Muscle of back (tissue), 11 donors: ENCODE measurements around the gene SLC22A16. TPM values are rescaled to one million over a fixed set of nuclear protein-coding genes. Genes with fewer than 3 reads are reported as not detected.
A peak's percentile ranks its signal among the peaks of the same experiment; 100 is the strongest.

Experiments
- DNase-seq, 3 donors: peaks; one replicate each; pipeline versions ENCODE4 v3.0.0 to v3.0.0-alpha.2; 2013
- polyA plus RNA-seq, 10 donors: library from polyadenylated mRNA; unstranded; fragments of 120-200 nt; gene quantifications; one replicate each; pipeline ENCODE4 v1.2.1, GENCODE V29; 2013; ENCODE audit not compliant: insufficient read length in 10 of 10

Gene SLC22A16
- polyA plus RNA-seq, 10 donors: 0.11 to 0.59 (median 0.43) TPM; not detected in 3

DNA sequence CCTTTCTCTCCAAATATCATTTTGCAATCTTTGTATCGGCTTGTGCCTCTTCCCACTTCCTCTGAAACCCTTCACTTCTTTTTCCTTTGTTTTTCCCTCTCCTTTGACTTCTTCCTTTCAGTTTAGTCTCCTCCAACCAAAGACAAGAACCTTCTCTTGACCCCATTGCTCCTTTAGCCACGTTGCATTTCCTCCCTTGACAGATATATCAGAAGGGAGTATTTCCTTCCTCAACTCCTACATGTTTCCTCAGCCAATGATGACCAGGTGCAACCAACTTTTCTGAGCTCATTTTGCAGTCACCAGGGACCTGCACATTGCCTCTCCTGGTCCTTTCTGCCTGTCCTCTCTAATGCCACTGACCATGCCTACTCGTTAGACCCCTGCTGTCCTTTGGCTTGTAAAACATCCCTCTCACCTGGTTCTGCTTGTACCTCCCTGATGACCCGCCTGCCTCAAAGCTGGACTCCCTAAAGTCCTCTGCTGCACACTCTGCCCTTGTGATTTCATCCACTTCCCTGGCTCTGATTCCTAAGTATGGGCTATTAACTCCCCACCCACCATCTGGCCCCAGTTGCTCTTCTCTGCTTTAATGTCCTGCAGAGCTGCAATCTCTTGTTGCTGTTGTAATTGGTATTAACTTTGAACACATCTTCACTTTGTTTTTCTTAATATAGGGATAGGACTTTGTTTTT lies 27.4 kb downstream of the SLC22A16 start:
- DNase-seq: no peak

DNA sequence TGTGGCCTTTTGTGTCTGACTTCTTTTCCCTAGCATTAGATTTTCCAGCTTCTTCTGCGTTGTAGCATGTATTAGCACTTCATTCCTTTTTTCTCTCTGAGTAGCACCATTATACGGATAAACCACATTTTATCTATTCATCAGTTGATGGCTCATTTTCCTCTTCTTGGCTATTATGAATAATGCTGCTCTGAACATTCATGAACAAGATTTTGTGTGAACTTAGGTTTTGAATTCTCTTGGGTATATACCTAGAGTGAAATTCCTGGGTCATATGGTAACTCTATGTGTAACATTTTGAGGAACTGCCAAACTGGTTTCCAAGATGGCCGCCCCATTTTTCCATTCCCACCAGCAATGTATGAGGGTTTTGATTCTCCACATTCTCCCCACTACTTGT lies 28.7 kb downstream of the SLC22A16 start:
- no peak for DNase-seq

DNA sequence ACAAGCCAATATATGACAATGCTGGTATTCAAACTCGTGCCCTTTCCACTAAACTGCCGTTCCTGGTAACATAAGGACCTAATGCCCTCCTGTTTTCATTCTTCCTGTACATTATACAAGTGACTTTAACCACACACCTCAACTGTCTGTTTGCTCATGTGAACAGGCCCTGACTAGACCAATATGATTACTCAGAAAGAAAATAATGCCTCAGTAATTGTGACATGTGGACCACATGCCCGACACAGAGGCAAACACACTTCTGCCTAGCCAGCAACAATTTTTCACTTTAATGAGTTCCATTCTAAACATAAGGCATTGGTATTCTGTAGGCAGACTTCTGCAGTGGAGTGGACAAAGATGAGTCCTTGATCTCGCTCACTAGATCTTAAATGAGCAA lies 30.0 kb downstream of the SLC22A16 start:
- no peak for DNase-seq

DNA sequence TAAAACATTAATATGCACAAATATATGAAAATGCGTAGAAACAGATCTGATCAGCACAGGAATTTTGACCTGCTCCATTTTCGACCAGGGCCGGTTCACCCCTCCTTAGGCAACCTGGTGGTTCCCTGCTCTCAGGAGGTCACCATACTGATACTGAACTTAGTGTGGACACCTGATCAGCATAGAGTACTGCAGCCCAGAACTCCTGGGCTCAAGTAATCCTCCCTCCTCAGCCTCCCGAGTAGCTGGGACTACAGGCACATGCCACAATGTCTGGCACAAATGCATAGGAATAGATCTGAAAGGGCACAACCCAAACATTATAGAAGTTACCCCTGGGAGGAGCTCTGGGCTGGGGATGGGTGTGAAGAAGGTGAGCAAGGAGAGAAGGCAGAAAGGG lies 36.4 kb downstream of the SLC22A16 start:
- no peak for DNase-seq

DNA sequence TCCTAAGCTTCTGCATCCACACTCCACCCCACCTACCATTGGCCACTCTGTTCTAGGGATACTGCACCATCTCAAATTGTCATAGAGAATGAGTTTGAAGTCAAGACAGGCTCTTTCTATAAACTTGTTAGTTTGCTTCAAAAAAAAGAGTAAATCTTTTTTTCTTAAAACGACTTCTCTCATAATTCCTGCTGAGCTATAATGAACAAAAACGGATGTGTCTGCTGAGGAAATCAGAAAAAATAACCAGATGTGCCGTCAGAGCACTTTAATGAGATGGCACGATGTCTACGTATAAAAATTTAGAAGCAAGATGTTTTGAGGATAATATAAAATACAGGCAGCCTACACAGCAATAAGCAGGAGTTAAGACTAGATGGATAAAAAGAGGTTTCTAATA lies 37.1 kb downstream of the SLC22A16 start:
- peak in 1 of 3 donors; percentile 32 for DNase-seq

DNA sequence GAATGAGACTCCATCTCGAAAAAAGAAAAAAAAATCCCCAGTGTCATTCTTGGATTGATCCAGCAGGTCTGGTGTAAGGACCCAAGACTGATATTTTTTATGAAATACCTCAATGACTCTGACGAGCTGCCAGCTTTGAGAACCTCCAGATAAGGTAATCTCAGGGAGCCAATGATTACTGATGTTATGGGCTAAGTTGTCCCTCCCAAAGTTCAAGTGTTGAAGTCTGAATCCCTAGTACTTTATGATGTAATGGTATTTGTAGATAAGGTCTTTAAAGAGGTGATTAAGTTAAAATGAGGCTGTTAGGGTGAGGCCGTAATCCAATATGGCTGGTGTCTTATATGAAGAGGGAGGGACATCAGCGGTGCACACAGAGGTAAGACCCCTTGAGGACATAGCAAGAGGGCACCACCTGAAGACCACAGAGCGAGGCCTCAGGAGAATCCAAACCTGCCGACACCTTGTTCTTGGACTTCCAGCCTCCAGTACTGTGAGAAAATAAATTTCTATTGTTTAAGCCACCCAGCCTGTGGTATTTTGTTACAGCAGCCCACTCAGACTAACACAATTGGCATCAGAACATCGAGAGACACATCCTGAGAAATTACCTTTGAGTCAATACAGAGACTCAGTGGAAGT lies 41.3 kb downstream of the SLC22A16 start:
- no peak for DNase-seq

DNA sequence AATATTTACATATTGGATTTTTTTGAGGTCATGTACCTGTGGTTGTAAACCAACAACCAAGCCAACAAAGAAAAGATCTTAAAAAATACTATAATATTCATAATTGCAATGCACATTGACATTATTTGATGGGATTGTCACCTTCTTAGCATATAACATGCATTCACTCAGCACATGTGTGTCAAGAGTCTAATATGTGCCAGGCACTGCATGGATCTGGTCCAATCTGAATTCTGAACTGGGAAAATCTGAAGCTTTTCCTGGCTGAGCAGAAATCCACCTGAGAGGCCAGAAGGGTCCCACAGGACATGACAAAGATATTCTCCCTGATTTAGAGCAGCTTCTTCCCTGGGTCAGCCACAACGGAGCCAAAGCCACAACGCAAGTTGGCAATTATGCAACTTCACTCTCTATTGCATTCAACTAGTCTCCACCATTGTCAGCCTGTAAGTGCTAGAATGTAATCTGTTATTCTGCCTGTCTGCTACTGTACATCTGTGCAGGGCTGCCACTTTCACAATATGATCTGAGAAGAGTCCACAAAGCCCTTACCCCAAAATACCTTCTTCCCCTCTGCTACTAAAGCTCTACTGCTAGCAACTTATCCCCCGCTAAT lies 44.0 kb downstream of the SLC22A16 start:
- DNase-seq: no peak

DNA sequence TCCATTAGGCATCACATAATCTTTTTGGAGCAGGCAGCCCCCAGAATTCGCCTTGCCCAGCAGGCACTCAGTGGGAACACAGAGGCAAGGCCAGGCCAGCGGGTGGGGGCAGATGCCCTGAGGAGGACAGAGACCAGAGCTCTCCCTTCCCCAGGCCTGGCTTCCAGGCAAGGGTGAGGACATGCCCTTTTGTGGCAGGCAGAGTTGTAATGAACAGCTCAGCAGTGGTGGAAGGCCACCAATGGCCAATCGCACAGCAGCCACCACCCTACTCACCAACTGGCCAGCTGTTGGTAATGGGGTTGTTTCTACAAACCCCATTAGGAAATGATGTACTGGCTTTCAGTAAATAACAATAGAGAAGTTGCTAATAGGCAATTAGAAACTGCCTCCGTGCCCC lies 45.7 kb downstream of the SLC22A16 start:
- DNase-seq: no peak

DNA sequence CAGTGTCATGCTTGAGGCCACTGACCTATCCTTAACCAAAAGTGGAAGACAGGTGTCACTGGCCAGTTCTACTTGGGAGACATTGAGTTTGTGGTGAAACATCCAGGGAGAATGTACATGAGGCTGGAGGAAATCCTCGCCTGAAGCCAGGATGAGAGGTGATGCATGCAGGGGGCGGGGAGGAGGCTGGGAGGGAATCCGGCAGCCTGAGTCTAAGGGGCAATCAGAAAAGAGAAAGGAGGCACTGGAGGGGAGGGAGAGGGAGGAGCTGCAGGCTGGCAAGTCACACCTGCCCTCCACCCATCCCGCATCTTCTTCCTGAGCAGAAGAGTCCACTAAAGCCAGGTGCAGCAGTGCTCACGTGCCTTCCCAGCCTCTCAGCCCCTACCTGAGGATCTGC lies 46.2 kb downstream of the SLC22A16 start:
- DNase-seq: no peak

DNA sequence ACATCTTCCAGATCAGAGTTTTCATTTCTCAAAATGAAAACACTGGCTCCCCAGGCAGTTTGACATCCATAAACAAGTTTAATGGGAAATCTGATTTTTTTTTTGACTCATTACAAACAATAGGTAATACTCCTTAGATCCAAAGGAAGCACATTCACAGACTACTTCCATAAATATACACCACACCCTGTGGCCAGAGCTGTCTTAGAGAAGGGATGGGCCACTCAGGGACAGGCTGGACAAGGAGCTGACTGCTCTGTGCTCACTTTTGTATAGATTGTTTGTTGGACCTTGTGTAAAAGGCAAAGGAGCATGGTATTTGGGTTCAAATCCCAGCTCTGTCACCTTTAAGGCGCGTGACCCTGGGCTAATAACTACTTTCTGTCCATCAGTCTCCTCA lies 48.3 kb downstream of the SLC22A16 start:
- no peak for DNase-seq

DNA sequence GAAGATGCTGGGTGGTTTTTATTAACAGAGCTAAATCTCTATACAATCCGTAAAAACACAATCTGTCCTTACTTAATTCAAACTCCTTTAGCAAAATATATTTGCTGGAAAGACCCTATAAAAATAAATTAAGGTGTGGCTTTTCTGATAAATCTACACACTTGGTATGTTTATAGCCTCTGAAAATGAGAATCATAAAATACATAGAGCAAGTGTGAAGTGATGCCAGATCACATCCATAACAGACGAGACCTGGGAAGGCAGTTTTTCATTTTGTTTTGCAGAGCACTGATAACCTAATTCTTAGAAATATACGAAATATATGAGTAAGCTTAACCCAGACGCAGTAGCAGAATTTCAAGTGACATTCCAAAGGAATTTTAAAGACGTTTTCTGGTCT lies 50.6 kb downstream of the SLC22A16 start:
- DNase-seq: no peak

DNA sequence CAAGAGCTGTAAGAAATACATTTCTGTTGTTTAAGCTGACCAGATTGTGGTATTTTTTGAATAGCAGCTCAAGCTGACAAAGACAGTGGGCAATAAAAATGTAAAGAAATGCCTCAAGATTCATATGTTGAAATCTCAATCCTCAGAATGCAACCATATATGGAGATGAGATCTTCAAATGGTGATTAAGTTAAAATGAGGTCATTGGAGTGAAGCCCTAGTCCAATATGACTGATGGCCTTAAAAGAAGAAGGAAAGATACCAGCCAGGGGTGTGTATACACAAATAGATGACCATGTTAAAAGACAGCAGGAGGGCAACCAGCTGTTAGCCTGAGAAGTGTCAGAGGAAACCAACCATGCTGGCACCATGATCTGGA lies 54.0 kb downstream of the SLC22A16 start:
- no peak for DNase-seq

DNA sequence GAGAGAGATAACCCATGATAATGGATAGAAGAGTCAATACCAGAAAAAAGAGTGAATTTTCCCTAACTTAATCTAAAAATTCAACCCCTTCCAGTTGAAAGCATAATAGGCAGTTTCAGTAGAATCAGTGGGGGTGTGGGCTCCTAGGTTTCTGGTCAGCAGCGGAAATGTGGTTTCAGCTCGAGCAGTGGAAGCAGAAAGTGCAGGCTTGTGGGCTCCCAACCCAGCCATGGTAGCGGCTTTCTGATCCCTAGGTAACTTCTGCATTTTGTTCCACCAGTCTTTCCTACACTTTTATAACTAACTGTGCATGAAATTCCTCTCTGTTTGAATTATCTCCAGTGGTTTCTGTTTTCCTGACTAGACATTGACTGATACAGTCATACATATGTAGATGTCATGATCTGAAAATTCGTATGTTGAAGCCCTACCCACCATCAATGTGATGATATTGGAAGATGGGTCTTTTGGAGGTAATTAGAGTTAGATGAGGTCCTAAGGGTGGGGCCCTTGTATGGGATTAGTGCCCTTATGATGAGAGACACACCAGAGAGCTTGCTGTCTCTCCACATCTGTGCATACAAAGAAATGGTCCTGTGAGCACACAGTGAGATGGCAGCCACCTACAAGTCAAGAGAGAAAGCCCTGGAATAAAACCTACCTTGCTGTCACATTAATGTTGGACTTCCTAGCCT lies 54.5 kb downstream of the SLC22A16 start:
- DNase-seq: no peak

DNA sequence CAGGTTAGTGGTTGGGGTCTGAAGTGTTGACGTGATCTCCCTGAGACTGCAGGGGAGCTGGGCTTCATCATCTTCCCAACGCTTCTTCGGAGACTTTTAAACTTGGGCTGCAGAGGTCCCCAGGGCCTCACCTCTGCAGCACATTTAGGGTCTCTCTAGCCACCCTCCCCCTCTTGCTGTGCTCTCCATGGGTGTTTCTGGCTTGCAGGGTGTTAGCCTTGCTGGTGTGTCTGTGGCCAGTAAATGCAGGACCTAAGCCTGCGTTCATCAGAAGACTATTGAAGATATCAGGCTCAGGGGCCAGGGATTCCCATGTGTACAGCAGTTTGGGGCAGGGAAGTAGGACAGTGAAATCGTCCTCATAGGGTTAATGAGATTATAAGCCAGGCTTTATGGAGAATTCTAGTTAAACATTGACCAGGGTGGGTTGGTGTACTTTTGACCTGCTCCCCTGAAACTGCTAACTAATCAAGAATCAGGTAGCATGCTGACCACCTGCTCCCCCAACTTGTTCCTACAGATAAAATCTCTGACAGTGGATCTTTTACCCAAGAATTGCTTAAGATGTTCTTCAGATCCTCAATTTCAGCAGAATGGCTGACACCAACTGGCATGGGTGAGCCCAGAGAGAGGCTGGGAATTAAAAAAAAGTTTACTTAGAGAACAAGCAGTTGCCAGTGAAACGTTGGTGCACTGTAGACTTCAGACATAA lies 57.2 kb downstream of the SLC22A16 start:
- no peak for DNase-seq

DNA sequence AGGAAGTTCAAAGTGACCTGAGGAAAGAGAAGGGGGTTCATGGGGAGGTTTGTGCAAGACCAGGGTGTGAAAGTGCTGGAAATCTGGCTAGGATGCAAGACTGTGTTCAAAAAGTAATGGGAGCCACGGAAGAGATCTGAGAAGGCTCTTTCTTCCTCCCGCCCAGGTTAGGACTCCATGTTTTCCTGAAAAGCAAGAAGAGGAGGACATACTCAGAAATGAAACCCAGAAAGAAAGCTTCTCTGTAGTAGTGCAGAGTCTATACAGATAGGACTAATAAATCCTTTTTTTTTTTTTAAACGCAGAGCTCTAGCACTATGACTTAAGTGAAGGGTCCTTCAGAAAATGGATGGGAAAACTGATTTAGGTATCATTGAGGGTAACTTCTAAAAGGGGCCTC lies 57.8 kb downstream of the SLC22A16 start:
- no peak for DNase-seq

DNA sequence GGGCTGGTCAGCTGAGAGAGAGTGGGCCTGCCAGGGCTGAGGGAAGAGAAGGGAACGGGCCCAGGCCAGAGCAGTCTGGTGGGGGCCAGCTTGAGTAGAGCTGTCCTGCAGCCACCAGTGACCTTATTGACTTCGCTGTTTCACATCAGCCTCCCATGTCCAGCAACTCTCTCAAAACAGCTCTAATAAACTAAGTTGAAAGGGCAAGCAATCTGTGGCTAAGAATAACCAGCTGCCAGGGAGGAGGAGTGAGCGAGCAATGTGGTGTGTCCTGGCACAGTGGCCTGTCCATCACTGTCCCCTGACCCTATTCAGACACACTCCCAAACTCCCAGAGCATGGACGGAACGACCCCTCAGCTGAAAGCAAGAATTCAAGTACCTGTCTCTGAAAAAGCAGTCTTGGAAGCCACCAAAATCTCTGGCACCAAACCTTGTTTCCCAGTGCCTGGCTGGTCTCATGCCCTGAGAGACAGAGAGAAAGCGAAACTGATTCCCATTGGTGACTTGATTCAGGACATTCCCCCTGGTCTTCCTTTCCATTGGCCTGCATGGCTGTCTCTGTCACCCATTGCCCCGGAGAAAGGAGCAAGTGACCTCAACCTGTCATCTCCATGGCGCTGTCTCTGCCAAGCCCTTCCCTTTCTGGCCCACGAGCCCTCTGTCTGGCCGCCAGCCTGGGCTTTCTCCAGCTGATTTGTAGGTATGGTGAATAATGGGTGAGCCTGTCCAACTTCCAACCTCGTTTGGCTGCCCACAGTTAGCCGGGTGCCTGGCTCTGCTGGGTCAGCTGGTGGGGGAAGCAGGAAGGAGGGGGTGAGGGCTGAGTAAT lies 61.1 kb downstream of the SLC22A16 start, which contains the start of gene DDO:
TSS of gene DDO (minus strand) at position 490 of the 831 bp plus-strand sequence. CDS start 2,113 bp downstream, outside the sequence.
- DNase-seq: no peak

DNA sequence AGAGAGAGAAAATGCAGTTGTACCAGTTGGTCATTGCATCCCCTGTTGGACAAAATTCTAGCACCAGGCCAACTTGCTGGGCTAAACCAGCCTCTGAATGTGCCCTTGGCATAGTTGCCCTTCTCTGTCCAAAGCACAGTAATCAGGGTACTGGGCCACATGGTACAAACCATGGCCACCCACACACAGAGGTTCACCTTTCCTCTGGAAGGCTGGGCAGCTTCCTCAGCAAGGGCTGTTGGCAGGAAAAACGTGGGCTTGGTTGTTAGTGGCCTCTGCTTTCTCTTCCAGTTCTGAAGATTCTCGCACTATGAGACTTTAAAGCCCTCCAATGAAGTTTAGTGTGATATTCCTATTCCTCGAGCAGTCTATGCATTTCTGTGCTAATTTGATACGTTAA lies 61.7 kb downstream of the SLC22A16 start:
- no peak for DNase-seq

DNA sequence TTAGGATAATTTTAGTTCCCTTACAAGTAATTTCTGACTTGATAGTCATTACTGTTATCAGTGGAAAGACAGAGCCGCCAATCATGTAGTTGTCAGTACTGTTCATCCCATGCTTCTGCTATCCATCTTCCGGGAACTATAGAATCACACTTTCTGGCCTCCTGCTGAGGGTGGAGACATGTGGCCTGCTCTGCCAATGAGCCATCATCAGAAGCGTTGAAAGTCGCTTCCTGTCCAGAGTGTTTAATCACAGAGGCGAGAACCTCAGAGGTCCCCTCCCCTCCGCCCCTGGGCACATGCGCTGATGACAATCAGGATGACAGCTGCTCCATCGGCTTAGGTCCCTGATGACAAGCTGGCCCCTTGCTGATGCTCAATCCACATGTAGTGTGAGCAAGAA lies 64.1 kb downstream of the SLC22A16 start:
- no peak for DNase-seq

DNA sequence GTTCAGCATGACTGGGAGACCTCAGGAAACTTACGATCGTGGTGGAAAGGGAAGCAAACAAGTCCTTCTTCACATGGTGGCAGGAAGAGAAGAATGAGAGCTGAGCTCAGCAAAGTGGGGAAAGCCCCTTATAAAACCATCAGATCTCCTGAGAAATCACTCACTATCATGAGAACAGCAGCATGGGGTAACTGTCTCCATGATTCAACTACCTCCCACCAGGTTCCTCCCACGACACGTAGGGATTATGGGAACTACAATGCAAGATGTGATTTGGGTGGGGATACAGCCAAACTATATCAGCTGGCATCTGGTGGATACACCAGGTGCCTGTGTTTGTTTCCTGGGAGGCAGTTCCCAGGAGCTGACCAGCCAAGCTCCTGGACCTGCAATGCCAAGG lies 65.9 kb downstream of the SLC22A16 start:
- DNase-seq: no peak

DNA sequence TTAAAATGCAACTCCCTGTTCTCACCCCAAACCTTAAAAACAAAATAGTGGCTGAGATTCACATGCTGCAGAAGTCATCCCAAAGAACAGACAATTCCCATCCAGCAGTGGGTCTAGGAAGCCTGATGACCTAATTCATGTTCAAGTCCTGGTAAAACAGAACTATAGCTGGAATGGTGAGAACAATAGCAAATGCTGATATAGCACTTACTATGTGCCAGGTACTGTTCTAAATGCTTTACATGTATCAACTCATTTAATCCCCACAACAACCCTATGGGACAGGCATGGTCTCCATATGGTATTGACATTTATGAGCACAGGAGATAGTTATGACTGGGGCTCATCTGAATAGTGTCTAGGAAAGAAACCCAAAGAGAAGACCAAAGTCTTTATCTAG lies 66.6 kb downstream of the SLC22A16 start:
- DNase-seq: no peak

DNA sequence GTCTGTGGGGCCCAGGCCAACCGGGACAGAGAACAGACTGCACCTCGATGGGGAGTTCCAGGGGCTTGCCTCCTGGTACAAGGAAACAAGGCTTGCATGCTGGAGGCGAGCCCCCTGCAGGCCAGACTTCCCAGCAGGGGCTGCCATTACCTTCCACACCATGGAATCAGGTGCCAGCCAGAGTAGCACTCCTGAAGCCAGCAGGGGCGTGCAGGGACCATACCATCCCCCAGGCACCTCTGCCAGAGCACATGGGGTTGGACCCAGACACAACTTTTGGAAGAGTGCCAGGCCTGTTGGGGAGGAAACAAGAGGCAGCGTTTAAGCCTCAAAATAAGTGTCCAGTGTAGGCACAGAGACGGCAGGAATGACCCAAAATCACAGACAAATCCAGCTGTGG lies 67.5 kb downstream of the SLC22A16 start:
- no peak for DNase-seq
